Breast epithelium (tissue), 4 donors: Measurements from ENCODE around the gene IGF1R. TPM values are rescaled to one million over a fixed set of nuclear protein-coding genes. Genes with fewer than 3 reads are reported as not detected.
A peak's percentile ranks its signal among the peaks of the same experiment; 100 is the strongest.

Source experiments
- DNase-seq, 2 donors: peaks; one replicate each; pipeline ENCODE4 v3.0.0-alpha.2; 2019; ENCODE audit warnings: low spot score in 2 of 2
- H3K27ac ChIP-seq, 2 donors: fragments of 200-600 bp; sonication (generic) in 1 of 2; one replicate each; pipeline ENCODE4 v1.5.1; 2016 to 2019; ENCODE audit warnings: mild to moderate bottlenecking in 1 of 2
- H3K27me3 ChIP-seq, 2 donors: fragments of 200-600 bp; sonication (generic) in 1 of 2; one replicate each; pipeline versions ENCODE4 v1.5.1 to v1.6.0; 2017 to 2019; ENCODE audit warnings: control low read depth in 1 of 2, mild to moderate bottlenecking in 1 of 2
- H3K36me3 ChIP-seq: fragments of 200-600 bp; one replicate; pipeline ENCODE4 v1.5.1; 2019
- H3K4me1 ChIP-seq, 2 donors: fragments of 200-600 bp; sonication (generic); one replicate each; pipeline ENCODE4 v1.5.1; 2016 to 2019; ENCODE audit warnings: control low read depth in 1 of 2
- H3K4me3 ChIP-seq, 3 donors: fragments of 200-600 bp; sonication (generic); 1 replicate in 2 of 3; 2 replicates in 1 of 3; pipeline ENCODE4 v1.5.1; 2016 to 2019; ENCODE audit warnings: mild to moderate bottlenecking in 3 of 3, moderate library complexity in 2 of 3
- H3K9me3 ChIP-seq, 2 donors: fragments of 200-600 bp; sonication (generic) in 1 of 2; one replicate each; pipeline ENCODE4 v1.5.1; 2016 to 2019; ENCODE audit warnings: control low read depth in 1 of 2
- CTCF ChIP-seq, 3 donors: fragments of 450-650 bp; IDR thresholded peaks; one replicate each; pipeline ENCODE4 v1.5.1; 2016 to 2017; ENCODE audit warnings: antibody characterized with exemption in 3 of 3, mild to moderate bottlenecking in 3 of 3, moderate library complexity in 3 of 3
- POLR2A ChIP-seq: fragments of 450-650 bp; IDR thresholded peaks from one replicate; pipeline ENCODE4 v1.6.1; 2016; ENCODE audit warnings: antibody characterized with exemption, mild to moderate bottlenecking, moderate library complexity
- POLR2AphosphoS5 ChIP-seq, 3 donors: sonication (generic); formaldehyde crosslinking; IDR thresholded peaks; one replicate each; pipeline ENCODE4 v1.6.1; 2017; ENCODE audit warnings: antibody characterized with exemption in 3 of 3
- intact Hi-C: fragments of 100-400 bp; cut with DNase I; formaldehyde crosslinking; loops from one replicate; pipeline ENCODE4 v1.15.1; 2023; ENCODE audit warnings: low total_unique reads
- total RNA-seq, 3 donors: library from RNA; depleted of rRNA; stranded (reverse); fragments of >200 nt; gene quantifications; one replicate each; pipeline ENCODE4 v1.1.0, GENCODE V29; 2016

The IGF1R gene
- total RNA-seq, 3 donors from 2014 or later, result 61.8 to 146 (median 103) TPM

GRCh38 chr15:98666441-98666840, 18.1 kb downstream of the IGF1R start:
- Histone ChIP-seq H3K9me3 (no peaks in the 10 kb centered on the region), H3K4me3 (no peak overlapping the region), H3K4me1 (peaks cover 8 to 30% of the 10 kb centered on the region in 2 donors), H3K27me3 (no peaks in the 10 kb centered on the region), H3K27ac (no peak overlapping the region), H3K36me3 (no peaks in the 10 kb centered on the region)
- TF ChIP-seq POLR2A (no peak), POLR2AphosphoS5 (IDR thresholded peaks at IDR 0.05) (no peak), CTCF (IDR thresholded peaks at IDR 0.05) (no peak)
- DNase-seq, result no peak
- intact Hi-C loops, result no loop called here

GRCh38 chr15:98666841-98667240, 18.5 kb downstream of the IGF1R start:
- Histone ChIP-seq H3K27ac (no peak overlapping the region), H3K27me3 (no peaks in the 10 kb centered on the region), H3K9me3 (no peaks in the 10 kb centered on the region), H3K36me3 (no peaks in the 10 kb centered on the region), H3K4me3 (no peak overlapping the region), H3K4me1 (peaks cover 8 to 27% of the 10 kb centered on the region in 2 donors)
- no peak for TF ChIP-seq POLR2AphosphoS5 (IDR thresholded peaks at IDR 0.05)
- TF ChIP-seq POLR2A, result no peak
- no peak for TF ChIP-seq CTCF (IDR thresholded peaks at IDR 0.05)
- intact Hi-C loops, result no loop called here
- DNase-seq, result no peak

- peak in 1 of 2 donors; percentile 70 for DNase-seq
- H3K4me1 ChIP-seq, result peaks cover 8 to 27% of the 10 kb centered on the region in 2 donors
- no peak overlapping the region for H3K4me3 ChIP-seq
- H3K9me3 ChIP-seq, result no peaks in the 10 kb centered on the region
- H3K36me3 ChIP-seq, result no peaks in the 10 kb centered on the region
- intact Hi-C loops, result no loop called here
- H3K27me3 ChIP-seq, result no peaks in the 10 kb centered on the region
- peak overlapping the region; percentile 81 to 83 for H3K27ac ChIP-seq
- TF ChIP-seq POLR2AphosphoS5 (IDR thresholded peaks at IDR 0.05) (no peak), POLR2A (no peak), CTCF (IDR thresholded peaks at IDR 0.05) (no peak)
Observed at GRCh38 chr15:98667521-98668179, 19.3 kb downstream of the IGF1R start.

- intact Hi-C loops, result no loop called here
- peak overlapping the region; percentile 81 to 83 for H3K27ac ChIP-seq
Observed at GRCh38 chr15:98668566-98669308, 20.4 kb downstream of the IGF1R start.

More at GRCh38 chr15:98668566-98669308, 20.4 kb downstream of the IGF1R start:
- Histone ChIP-seq H3K4me1 (peaks cover 8 to 27% of the 10 kb centered on the region in 2 donors), H3K9me3 (no peaks in the 10 kb centered on the region), H3K4me3 (no peak overlapping the region), H3K36me3 (no peaks in the 10 kb centered on the region), H3K27me3 (no peaks in the 10 kb centered on the region)
- no peak for TF ChIP-seq POLR2AphosphoS5 (IDR thresholded peaks at IDR 0.05)
- no peak for TF ChIP-seq POLR2A
- no peak for TF ChIP-seq CTCF (IDR thresholded peaks at IDR 0.05)
- no peak for DNase-seq
